ENCODE measurements around the gene MBTPS1.

Gene MBTPS1

DNA sequence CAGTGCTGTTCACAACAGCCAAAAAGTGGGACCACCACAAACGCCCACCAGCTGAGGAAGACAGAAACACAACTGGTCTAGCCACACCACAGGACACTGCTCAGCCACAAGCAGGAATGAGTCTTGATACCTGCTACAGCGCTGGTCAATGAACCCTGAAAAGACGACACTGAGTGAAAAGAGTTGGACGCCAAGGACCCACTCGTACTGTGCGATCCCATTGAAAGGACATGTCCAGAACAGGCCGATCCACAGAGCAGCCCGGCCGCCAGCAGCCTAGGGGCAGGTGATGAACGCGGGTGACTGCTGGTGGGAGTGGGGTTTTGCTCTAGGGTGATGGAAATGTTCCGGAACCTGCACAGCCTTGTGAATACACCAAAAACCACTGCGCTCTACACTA is 63.5 kb downstream of the MBTPS1 start:
- TF ChIP-seq, protein P1, sequence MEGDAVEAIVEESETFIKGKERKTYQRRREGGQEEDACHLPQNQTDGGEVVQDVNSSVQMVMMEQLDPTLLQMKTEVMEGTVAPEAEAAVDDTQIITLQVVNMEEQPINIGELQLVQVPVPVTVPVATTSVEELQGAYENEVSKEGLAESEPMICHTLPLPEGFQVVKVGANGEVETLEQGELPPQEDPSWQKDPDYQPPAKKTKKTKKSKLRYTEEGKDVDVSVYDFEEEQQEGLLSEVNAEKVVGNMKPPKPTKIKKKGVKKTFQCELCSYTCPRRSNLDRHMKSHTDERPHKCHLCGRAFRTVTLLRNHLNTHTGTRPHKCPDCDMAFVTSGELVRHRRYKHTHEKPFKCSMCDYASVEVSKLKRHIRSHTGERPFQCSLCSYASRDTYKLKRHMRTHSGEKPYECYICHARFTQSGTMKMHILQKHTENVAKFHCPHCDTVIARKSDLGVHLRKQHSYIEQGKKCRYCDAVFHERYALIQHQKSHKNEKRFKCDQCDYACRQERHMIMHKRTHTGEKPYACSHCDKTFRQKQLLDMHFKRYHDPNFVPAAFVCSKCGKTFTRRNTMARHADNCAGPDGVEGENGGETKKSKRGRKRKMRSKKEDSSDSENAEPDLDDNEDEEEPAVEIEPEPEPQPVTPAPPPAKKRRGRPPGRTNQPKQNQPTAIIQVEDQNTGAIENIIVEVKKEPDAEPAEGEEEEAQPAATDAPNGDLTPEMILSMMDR (IDR thresholded peaks at IDR 0.05), result no peak
- no peak for TF ChIP-seq ZFX (IDR thresholded peaks at IDR 0.05; ENCODE audit: borderline replicate concordance)
- no peak overlapping the region for H3K27ac ChIP-seq

DNA sequence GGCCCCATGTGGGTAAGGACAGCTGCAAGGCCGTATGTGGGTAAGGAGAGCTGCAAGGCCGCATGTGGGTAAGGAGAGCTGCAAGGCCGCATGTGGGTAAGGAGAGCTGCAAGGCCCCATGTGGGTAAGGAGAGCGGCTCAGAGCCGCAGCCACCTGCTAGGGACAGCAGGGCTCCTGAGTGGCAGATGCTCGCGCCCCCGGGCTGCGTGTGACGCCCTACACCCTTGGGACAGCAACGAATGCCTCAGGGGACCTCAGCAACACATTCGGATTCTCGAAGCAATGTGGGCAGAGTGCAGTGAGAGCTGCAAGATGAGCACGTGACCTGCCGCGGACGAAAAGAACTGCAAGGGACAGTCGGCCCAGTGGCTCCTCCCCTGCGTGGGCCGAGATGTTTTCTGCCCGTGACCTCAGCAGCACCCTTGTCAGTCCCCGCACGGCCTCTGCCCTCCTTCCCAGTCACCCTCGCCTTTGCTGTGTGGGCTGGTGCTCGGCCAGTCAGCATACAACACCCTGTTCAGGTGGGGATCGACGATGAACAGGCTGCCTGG is 64.6 kb downstream of the MBTPS1 start:
- TF ChIP-seq ZFX (IDR thresholded peaks at IDR 0.05; ENCODE audit: borderline replicate concordance), result no peak
- no peak overlapping the region for H3K27ac ChIP-seq

DNA sequence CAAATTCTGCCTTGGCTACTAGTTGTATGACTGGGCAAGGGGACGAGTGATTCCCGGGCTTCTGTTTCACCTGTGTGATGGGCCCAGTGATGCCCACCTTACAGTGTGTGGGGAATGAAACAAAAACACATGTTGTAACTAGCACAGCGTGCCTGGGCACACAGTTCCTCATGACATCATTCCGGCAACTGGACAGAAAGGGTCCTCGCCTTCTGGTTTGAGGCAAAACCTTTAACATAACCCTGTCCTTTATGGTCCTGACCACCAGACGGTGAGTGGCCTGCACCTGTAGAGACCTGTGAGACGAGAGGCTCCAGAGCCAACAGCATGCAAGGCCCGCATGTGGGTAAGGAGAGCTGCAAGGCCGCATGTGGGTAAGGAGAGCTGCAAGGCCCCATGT is 66.4 kb downstream of the MBTPS1 start:
- TF ChIP-seq ZFX (IDR thresholded peaks at IDR 0.05; ENCODE audit: borderline replicate concordance), result no peak
- TF ChIP-seq, protein P1 (IDR thresholded peaks at IDR 0.05), result no peak
- H3K27ac ChIP-seq, result no peak overlapping the region

DNA sequence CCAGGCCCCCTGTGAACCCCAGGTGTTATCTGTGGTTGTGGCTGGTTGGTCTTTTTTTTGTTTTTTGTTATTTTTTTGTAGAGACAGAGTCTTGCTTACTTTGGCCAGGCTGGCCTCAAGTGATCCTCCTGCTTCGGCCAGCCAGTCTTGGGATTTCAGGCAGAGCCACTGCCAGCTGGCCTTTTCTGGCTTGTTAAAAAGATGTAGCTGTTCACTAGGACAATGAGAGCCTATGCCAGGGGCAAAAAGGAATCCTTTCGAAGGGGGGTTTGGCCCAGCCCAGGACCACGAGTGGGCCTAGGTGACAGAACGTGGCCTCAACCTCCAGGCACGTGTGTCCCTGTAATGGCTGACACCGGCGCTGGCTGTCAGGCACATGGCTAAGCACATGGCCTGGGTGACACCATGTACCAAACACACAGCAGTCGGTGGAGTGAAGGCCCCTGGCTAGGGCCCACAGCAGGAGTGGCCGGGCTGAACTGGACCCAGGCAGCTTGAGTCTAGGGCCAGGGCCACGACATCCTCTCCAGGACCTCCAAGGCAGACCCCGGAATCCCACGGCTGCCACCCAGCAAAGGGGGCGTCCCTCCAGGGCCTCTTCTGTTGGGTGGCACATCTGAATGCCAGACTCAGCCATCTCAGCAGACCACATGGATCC is 67.2 kb downstream of the MBTPS1 start:
- TF ChIP-seq, protein P1 (IDR thresholded peaks at IDR 0.05), result no peak
- TF ChIP-seq ZFX (IDR thresholded peaks at IDR 0.05; ENCODE audit: borderline replicate concordance), result no peak

DNA sequence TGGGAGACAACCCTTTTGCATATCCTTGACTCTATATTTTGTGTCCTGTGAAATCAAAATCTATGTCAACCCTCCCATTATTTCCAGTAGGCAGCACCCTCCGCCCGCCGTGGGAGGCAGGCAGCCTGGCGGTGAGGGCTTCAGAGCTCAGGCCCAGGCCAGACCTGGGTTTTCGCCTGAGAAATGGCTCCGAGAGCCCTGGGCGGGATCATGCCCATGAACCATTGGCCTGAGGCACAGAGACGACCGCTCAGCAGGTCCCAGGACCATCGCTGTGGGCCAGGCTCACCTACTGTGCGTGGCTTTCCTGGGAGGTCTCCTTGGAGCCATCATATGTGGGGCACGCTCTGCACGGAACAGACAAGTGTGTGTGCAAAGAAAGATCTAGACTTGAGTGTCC is 67.9 kb downstream of the MBTPS1 start:
- TF ChIP-seq ZFX (IDR thresholded peaks at IDR 0.05; ENCODE audit: borderline replicate concordance), result no peak
- TF ChIP-seq, protein P1 (IDR thresholded peaks at IDR 0.05), result no peak
- H3K27ac ChIP-seq, result no peak overlapping the region

More for the DNA sequence above, 67.2 kb downstream of the MBTPS1 start:
- no peak overlapping the region for H3K27ac ChIP-seq

DNA sequence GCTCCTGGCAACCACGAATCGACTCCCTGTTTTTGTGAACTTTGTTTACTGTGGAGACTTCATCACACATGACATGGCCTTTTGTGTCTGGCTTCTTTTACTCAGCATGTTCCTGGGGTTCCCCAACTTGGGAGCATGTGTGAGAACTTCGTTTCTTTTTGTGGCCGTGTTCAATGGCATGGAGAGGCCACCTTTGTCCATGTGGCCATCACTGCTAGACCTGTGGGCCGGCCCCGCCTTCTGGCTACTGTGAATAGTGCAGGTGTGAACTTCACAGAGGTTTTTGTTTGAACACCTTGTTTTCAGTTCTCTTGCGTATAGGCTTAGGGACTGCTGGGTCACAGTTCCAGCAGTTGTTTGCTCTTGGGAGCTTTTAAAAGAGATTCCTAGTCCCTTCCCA is 68.5 kb downstream of the MBTPS1 start:
- no peak for TF ChIP-seq ZFX (IDR thresholded peaks at IDR 0.05; ENCODE audit: borderline replicate concordance)
- TF ChIP-seq, protein P1 (IDR thresholded peaks at IDR 0.05), result peak; percentile 53
- H3K27ac ChIP-seq, result no peak overlapping the region

DNA sequence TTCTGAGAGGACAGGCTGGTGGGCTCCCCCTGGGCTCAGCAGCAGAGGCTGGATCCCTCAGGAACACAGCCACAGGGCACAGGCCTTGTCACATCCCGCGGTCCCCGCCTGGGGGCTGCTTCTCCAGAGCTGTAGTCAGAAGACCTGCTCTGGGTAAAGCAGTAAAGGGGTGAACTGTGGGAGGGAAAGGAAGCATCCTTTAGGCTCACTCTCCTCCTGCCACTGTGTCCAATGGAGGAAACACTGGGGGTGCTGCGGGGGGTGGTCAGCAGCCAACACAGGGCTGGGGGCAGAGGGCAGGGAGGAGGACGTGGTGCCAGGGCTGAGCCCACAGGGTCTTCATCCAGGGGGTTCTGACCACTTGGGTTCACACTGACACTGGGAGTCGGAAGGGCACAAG is 69.1 kb downstream of the MBTPS1 start:
- no peak for TF ChIP-seq ZFX (IDR thresholded peaks at IDR 0.05; ENCODE audit: borderline replicate concordance)
- TF ChIP-seq, protein P1 (IDR thresholded peaks at IDR 0.05), result no peak
- H3K27ac ChIP-seq, result no peak overlapping the region

Measured in 22Rv1 (cell line).